OCI-LY1 (cell line): ENCODE measurements around the gene NIM1K.

Source experiments
- CTCF ChIP-seq: fragments of 200-600 bp; sonication (generic), shearing (Covaris generic); IDR thresholded peaks from 2 replicates; pipeline ENCODE4 v1.5.1; 2017; ENCODE audit warnings: mild to moderate bottlenecking, antibody characterized with exemption, low read length, moderate library complexity, mixed read lengths
- EZH2 ChIP-seq: fragments of 200-600 bp; sonication (generic), shearing (Covaris generic); IDR thresholded peaks from 2 replicates; pipeline ENCODE4 v1.8.0; 2017; ENCODE audit warnings: borderline replicate concordance, mixed run types, mild to moderate bottlenecking, antibody characterized with exemption, low read length, moderate library complexity, mixed read lengths

GRCh38 chr5:43231977-43232376 lies 40.0 kb downstream of the NIM1K start:
- no peak for TF ChIP-seq EZH2
- TF ChIP-seq CTCF = peak; percentile 56; the same call in 1 of the 2 replicates
